GM12892 (cell line): ENCODE measurements around the gene DPEP2NB.

Source experiments
- POLR2A ChIP-seq: IDR thresholded peaks from 2 replicates; pipeline ENCODE4 v1.6.1; 2011; ENCODE audit warnings: low read depth, low read length, control low read depth
- POLR2AphosphoS5 ChIP-seq: IDR thresholded peaks from 2 replicates; pipeline ENCODE4 v1.6.1; 2011; ENCODE audit warnings: low read depth, low read length, control low read depth
- TAF1 ChIP-seq: IDR thresholded peaks from 2 replicates; pipeline ENCODE4 v1.6.1; 2011; ENCODE audit warnings: low read depth, mild to moderate bottlenecking, control low read depth, low read length, borderline replicate concordance

DNA sequence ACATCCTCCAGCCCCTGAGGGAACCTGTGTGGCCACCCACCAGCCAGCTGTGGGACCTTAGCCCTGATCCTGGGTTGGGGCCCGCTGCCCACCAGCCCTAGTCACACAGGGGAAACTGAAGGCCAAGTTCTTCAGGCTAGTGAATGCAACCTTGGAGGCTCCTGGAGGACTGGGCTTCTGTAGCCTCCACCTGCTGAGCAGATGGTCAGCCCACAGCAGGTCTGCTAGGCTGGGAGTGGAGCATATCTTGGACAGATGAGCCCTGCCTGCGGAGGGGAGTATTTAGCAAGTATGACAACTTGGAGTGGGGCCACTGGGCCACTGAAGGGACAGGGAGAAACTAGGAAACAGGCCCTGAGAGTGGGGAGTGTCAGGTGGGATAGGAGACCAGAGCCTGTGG is 39.5 kb downstream of the DPEP2NB start:
- TF ChIP-seq POLR2AphosphoS5 = no peak
- no peak for TF ChIP-seq POLR2A
- TF ChIP-seq TAF1 = no peak
